Panc1 (cell line): ENCODE results near the gene CBS. TPM values are rescaled to one million over a fixed set of nuclear protein-coding genes. Genes with fewer than 3 reads are reported as not detected.
"Not testable (repeated sequence)": the region's sequence is repeated elsewhere in the genome, so short reads cannot be mapped to it uniquely, and the experiment has no call there.

ENCODE experiments used
- ATAC-seq: fragments of 200-7000 bp; cut with Tn5 transposase; 2 replicates; pipeline ENCODE4 v1.9.1; 2020; ENCODE audit warnings: mild to moderate bottlenecking, moderate library complexity
- BruUV-seq: library from RNA; stranded (reverse); fragments of 400-500 nt; replicated peaks from 2 replicates; lab custom pipeline; 2021; lab: Mats Ljungman, UMichigan
- CTCF ChIA-PET: fragments of 300-600 bp; sonication (Branson Sonifier 250); formaldehyde crosslinking; loops from one replicate; lab custom pipeline; 2022; ENCODE audit warnings: antibody characterized with exemption; lab: Charles Lee
- POLR2A ChIA-PET: fragments of 300-600 bp; sonication (Branson Sonifier 250); formaldehyde crosslinking; loops from one replicate; lab custom pipeline; 2022; ENCODE audit warnings: antibody characterized with exemption; lab: Charles Lee
- DNase-seq: peaks from one replicate; pipeline ENCODE4 v3.0.0-alpha.2; 2010; ENCODE audit warnings: low read depth, low spot score
- H3K27ac ChIP-seq: 2 replicates; pipeline ENCODE4 v1.5.1; 2011; ENCODE audit warnings: mild to moderate bottlenecking, low read length, inconsistent platforms
- H3K27me3 ChIP-seq: fragments of 200-500 bp; sonication (Bioruptor generic); 2 replicates; pipeline ENCODE4 v1.6.0; 2014; ENCODE audit warnings: low read length, inconsistent platforms; ENCODE audit not compliant: control insufficient read depth, insufficient read depth
- H3K36me3 ChIP-seq: fragments of 200-500 bp; sonication (Bioruptor generic); 2 replicates; pipeline ENCODE4 v1.5.1; 2014; ENCODE audit warnings: inconsistent platforms, mild to moderate bottlenecking, low read length, moderate library complexity; ENCODE audit not compliant: control insufficient read depth, insufficient read depth
- H3K4me1 ChIP-seq: 2 replicates; pipeline ENCODE4 v1.5.1; 2011; ENCODE audit warnings: inconsistent platforms, mild to moderate bottlenecking, low read length, moderate library complexity; ENCODE audit not compliant: control insufficient read depth, insufficient read depth
- H3K4me3 ChIP-seq, 2 experiments: 2 replicates each; pipeline ENCODE4 v1.5.1; 2011 to 2012; ENCODE audit warnings: low read depth in 2 of 2, low read length in 2 of 2, mild to moderate bottlenecking in 2 of 2, inconsistent platforms in 1 of 2, moderate library complexity in 1 of 2
- H3K9me3 ChIP-seq: fragments of 200-500 bp; sonication (Bioruptor generic); 2 replicates; pipeline ENCODE4 v1.5.1; 2014; ENCODE audit warnings: low read depth, mild to moderate bottlenecking, inconsistent platforms, low read length, moderate library complexity; ENCODE audit not compliant: control insufficient read depth, insufficient read depth
- in situ Hi-C: cut with HindIII; loops from 2 replicates; pipeline ENCODE4 v1.10.0; 2016; ENCODE audit warnings: low sequenced_read_pairs, low pct_unique_long_range_greater_than_20kb
- intact Hi-C: fragments of 100-400 bp; cut with micrococcal nuclease; formaldehyde crosslinking; loops from one replicate; pipeline ENCODE4 v1.10.0; 2022; ENCODE audit not compliant: unreplicated experiment
- total RNA-seq: library from RNA; stranded (reverse); gene quantifications from one replicate; pipeline ENCODE4 v1.2.1, GENCODE V29; 2021; ENCODE audit not compliant: unreplicated experiment

Gene CBS
- total RNA-seq, 1 experiment from 2014 or later, result 62.5 TPM

DNA sequence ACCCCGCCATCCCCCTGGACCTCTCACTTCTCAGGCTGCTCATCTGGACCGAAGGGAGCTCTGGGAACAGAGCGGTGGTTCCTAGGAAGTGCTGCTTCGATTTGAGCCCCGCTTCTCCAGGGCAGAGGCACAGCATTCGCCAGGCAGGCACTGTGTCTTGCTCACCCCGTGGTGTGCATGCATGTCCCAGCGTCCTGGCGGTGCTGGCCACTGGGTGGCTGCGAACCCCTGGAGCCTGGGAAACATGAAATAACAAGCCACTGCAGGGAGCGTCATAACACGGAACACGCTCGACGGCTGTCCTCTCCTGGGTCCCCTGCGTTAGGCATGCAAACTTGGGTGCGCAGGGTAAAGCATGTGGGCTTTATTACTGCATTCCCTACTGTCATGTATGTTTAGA, 13.8 kb upstream of the CBS start:
- TSS peak; percentile 74 for BruUV-seq
- H3K4me3 ChIP-seq, DNase-seq, POLR2A ChIA-PET, ATAC-seq, H3K4me1 ChIP-seq, H3K27ac ChIP-seq, H3K9me3 ChIP-seq, H3K27me3 ChIP-seq, H3K36me3 ChIP-seq, in situ Hi-C loops, intact Hi-C loops, CTCF ChIA-PET: not testable (repeated sequence)

DNA sequence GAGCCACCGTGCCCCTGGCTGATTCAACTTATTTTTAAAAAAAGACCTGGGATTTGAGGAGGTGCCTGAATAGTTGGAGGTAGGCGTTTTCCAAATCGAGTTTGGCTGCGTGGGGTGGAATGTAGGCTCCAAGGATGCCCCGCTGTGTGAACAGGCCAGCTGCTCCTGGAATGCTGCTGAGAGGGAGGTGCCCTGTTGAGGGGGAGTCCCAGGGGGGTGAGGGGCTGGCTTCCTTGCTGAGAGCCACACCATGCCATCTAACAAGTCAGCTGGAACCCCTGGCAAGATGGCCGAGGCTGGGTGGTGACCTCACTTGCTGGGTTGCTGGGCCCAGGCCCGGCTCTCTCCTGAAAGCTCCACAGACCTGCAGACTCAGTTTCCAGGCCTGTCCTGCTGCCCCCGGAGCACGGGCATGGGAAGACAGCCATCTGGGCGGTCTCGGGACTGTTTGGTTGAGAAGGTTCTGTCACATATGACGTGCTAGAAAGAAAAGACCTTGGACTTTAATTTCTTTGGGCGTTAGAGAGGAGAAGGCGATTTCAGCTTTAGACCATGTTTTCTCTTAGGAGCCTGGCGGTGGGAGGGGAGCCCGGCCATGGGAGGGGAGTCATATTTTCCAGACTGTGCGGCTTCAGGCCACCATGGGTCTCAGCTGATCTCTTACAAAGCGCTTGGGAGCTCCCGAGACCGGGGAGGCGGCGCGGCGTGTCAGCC, 7.1 kb upstream of the CBS start:
- intact Hi-C loops, H3K4me1 ChIP-seq, H3K36me3 ChIP-seq, BruUV-seq, in situ Hi-C loops, H3K27ac ChIP-seq, CTCF ChIA-PET, H3K4me3 ChIP-seq, H3K9me3 ChIP-seq, H3K27me3 ChIP-seq, POLR2A ChIA-PET, DNase-seq, ATAC-seq: not testable (repeated sequence)

DNA sequence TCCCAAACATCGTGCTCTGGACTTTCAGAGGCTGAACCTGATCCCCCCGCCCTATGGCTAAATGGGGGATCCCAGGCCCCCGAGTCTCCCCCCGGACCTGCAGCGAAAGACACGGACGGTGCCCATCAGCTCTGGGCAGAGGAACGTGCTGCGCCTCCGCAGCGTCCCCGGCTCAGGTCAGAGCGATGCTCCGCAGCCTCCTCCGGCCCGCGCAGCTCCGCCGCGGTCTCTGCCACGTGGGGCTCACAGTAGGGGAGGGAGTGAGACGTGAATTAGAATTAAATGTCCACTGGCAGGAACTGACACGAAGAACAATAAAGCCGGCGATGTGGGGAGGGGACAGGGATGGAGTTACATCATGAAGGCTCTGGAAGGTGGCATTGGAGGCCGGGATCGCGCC, 1.0 kb upstream of the CBS start:
- CTCF ChIA-PET, H3K4me3 ChIP-seq, BruUV-seq: not testable (repeated sequence)

DNA sequence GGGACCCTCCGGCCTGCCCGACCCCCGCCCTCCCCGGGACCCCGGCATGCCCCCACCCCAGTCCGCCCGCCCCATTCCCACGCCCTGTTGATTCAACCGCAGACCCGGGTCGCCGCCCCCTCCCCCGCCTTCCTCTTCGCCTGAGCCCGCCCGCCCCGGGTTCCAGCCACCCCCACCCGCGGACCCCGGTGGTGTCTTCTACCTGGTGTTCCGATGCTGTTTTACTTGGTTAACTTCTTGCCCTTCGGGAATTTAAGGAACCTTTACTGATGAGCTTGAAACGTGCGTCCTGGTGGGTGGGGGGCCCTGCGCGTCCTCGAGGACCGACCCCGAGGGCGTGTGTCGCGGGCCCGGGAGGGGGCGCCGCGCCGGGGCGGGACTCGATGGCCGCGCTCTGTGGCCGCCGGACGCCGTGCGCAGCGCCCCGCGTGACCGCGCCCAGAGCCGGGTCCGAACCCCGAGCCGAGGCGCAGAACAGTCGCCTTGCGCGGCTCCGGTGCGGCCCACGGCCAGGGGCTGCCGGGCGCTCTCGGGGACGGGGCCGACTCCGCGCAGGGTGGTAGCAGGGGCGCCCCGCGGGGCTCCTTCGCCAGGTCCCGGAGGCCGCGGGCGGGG, 495 bp upstream of the CBS start:
- H3K27me3 ChIP-seq, CTCF ChIA-PET, H3K9me3 ChIP-seq, BruUV-seq, intact Hi-C loops, H3K27ac ChIP-seq, H3K4me1 ChIP-seq, POLR2A ChIA-PET, DNase-seq, in situ Hi-C loops, H3K36me3 ChIP-seq, H3K4me3 ChIP-seq: not testable (repeated sequence)
- peak; percentile 42 for ATAC-seq

More for the DNA sequence above, 1.0 kb upstream of the CBS start:
- H3K27me3 ChIP-seq, intact Hi-C loops, H3K27ac ChIP-seq, POLR2A ChIA-PET, DNase-seq, H3K4me1 ChIP-seq, in situ Hi-C loops, H3K9me3 ChIP-seq, H3K36me3 ChIP-seq: not testable (repeated sequence)
- ATAC-seq, result peak; percentile 45; the same call in 1 of the 2 replicates

DNA sequence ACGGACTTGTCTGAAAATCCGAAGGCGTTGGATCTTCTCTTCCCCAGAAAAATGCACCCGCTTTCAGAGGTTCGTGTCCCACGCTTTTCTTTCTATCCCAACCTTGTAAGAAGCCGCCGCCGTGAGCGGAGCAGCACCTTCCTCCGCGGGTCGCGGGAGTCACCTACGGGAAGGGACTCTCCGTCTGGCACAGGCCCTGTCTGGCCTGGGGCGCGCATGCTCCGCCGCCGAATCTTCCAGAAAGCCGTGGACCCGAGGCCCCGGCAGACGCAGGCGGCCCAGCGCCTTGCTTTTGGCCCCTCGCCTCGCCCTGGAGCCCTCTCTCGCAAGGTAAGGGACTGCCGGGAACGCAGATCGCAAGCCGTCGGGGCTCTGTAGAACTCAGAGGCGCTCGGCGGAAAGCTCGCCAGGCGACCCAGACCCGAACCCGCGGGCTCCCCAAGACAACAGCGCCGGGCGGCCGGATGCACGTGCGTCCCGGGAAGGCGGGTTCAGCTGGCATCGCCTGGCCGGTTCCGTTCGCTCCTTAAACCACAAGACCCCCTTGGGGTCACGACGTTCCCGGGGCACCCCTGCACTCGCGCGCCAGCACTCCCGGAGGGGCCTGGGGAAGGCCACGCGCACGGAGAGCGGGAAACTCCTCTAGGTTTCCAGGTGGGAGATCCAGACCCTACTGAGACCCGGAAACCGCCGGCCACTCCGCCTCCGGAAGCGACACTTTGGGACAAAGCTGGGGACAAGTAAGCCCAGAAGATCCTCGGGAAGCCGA, 1.1 kb downstream of the CBS start:
- DNase-seq, H3K36me3 ChIP-seq, H3K9me3 ChIP-seq, in situ Hi-C loops, CTCF ChIA-PET, POLR2A ChIA-PET, H3K4me3 ChIP-seq, H3K27ac ChIP-seq, intact Hi-C loops, H3K4me1 ChIP-seq, H3K27me3 ChIP-seq: not testable (repeated sequence)
- peak; percentile 57 for ATAC-seq
- TSS peak; percentile 65 for BruUV-seq

DNA sequence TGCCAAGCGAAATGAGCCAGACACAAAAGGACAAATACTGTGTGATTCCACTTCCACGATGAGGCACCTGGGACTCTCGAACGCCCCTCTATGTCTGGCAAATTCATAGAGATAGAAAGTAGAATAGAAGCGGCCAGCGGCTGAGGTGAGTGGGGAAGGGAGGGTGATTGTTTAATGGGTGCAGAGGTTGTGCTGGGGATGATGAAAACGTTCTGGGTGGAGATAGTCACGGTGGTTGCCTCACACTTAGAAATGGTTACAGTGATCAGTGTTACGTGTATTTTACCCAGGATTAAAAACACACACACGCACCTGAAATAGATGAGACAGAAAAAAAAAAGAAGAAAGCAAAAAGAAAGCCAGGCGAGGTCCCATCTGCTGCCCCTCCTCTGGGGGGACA, 2.9 kb downstream of the CBS start:
- DNase-seq, ATAC-seq, in situ Hi-C loops, H3K36me3 ChIP-seq, POLR2A ChIA-PET, H3K4me1 ChIP-seq, H3K27me3 ChIP-seq, H3K4me3 ChIP-seq, H3K27ac ChIP-seq, intact Hi-C loops, CTCF ChIA-PET, H3K9me3 ChIP-seq: not testable (repeated sequence)
- BruUV-seq, result TSS peak; percentile 59

DNA sequence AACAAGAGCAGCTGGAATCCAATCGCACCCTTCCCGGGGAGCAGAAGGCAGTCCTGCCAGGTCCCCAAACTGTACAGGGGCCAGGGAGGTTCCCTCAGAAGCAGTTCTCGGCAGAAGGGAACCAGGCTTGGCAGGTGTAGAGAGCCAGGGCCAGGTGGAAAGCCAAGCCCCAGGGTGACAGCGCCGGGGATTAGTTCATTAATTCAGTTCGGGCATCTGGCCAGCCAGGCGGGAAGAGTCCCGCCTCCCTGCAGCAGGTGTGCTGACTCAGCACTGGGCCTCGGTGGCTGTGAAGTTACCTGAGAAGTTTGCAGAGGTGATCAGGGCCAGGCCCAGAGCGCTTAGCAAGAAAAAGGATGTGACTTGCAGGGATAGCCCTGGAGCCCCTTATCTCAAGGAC, 6.0 kb downstream of the CBS start:
- in situ Hi-C loops, BruUV-seq: not testable (repeated sequence)

More for the DNA sequence above, 6.0 kb downstream of the CBS start:
- H3K4me1 ChIP-seq, H3K27ac ChIP-seq, POLR2A ChIA-PET, H3K4me3 ChIP-seq, CTCF ChIA-PET, H3K36me3 ChIP-seq, DNase-seq, H3K27me3 ChIP-seq, ATAC-seq, H3K9me3 ChIP-seq, intact Hi-C loops: not testable (repeated sequence)
